Measurements from ENCODE around the gene CALML3. TPM values are rescaled to one million over a fixed set of nuclear protein-coding genes. Genes with fewer than 3 reads are reported as not detected.
A peak's percentile ranks its signal among the peaks of the same experiment; 100 is the strongest.

CALML3 gene
- total and polyA plus RNA-seq, 2 of the 13 experiments (the other 11 are each of a cell fraction or from before 2014, with no cell fraction given): not detected

GRCh38 chr10:5570979-5571810 is 46.4 kb downstream of the CALML3 start (continued):
- TF ChIP-seq ZNF687 (CRISPR knock-in tag; IDR thresholded peaks at IDR 0.05) (peak; percentile 51), DMTF1 (CRISPR knock-in tag; IDR thresholded peaks at IDR 0.05) (no peak), HNF4A (CRISPR knock-in tag; IDR thresholded peaks at IDR 0.05) (peak; percentile 94), ZFP91 (CRISPR knock-in tag; IDR thresholded peaks at IDR 0.05; ENCODE audit: borderline replicate concordance) (peak; percentile 12; the same call in 1 of the 2 replicates), HNF1A (IDR thresholded peaks at IDR 0.05; ENCODE audit: low read depth) (0 out of 2 replicates have a peak, but pooled peaks have one; percentile 18), HNF1A (CRISPR knock-in tag; IDR thresholded peaks at IDR 0.05; ENCODE audit: borderline replicate concordance) (no peak), ZNF331 (CRISPR knock-in tag; IDR thresholded peaks at IDR 0.05) (peak; percentile 9; the same call in 1 of the 2 replicates), ZBTB26 (CRISPR knock-in tag; IDR thresholded peaks at IDR 0.05; ENCODE audit: borderline replicate concordance) (peak; percentile 55; the same call in 1 of the 2 replicates), ZZZ3 (CRISPR knock-in tag; IDR thresholded peaks at IDR 0.05; ENCODE audit: borderline replicate concordance) (no peak), ZNF790 (CRISPR knock-in tag; IDR thresholded peaks at IDR 0.05; ENCODE audit: borderline replicate concordance) (no peak), ZNF792 (CRISPR knock-in tag; IDR thresholded peaks at IDR 0.05) (peak; percentile 56; the same call in 1 of the 2 replicates)

Data from HepG2 (cell line).